DOHH2 (cell line): ENCODE measurements around the gene ALK.

Experiments
- CTCF ChIP-seq: fragments of 200-600 bp; sonication (generic); IDR thresholded peaks from one replicate; pipeline ENCODE4 v1.5.1; 2014; ENCODE audit warnings: antibody characterized with exemption, mild to moderate bottlenecking, low read depth, low read length; ENCODE audit not compliant: poor library complexity, severe bottlenecking
- EZH2phosphoT487 ChIP-seq: fragments of 200-600 bp; sonication (generic); IDR thresholded peaks from 2 replicates; pipeline ENCODE4 v1.6.1; 2017; ENCODE audit warnings: borderline replicate concordance, mild to moderate bottlenecking, antibody characterized with exemption, low read length, moderate library complexity, mixed read lengths

- TF ChIP-seq CTCF (no peak), EZH2phosphoT487 (no peak)
These were observed 461.2 kb downstream of the ALK start for GRCh38 chr2:29460190-29460589.
